Testis (tissue), 3 donors: ENCODE measurements around the gene NAV3. TPM values are rescaled to one million over a fixed set of nuclear protein-coding genes. Genes with fewer than 3 reads are reported as not detected.

Source experiments
- DNase-seq: peaks from one replicate; pipeline ENCODE4 v3.0.0-alpha.2; 2019
- H3K27ac ChIP-seq, 2 donors: fragments of 200-600 bp; sonication (generic); one replicate each; pipeline ENCODE4 v1.5.1; 2019
- H3K27me3 ChIP-seq: fragments of 200-600 bp; sonication (generic); one replicate; pipeline ENCODE4 v1.5.1; 2019
- H3K36me3 ChIP-seq: fragments of 200-600 bp; sonication (generic); one replicate; pipeline ENCODE4 v1.5.1; 2017; ENCODE audit warnings: low read depth; ENCODE audit errors: missing control alignments
- H3K4me1 ChIP-seq: fragments of 200-600 bp; sonication (generic); one replicate; pipeline ENCODE4 v1.5.1; 2019
- H3K4me3 ChIP-seq, 2 donors: fragments of 200-600 bp; sonication (generic); one replicate each; pipeline ENCODE4 v1.5.1; 2017 to 2019
- H3K9me3 ChIP-seq: fragments of 200-600 bp; sonication (generic); one replicate; pipeline ENCODE4 v1.5.1; 2017
- CTCF ChIP-seq, 3 experiments: fragments of 450-650 bp in 2 of 3; fragments of 200-600 bp in 1 of 3; sonication (generic) in 1 of 3; IDR thresholded peaks; one replicate each; pipeline ENCODE4 v1.5.1; 2016 to 2019; ENCODE audit warnings: antibody characterized with exemption in 3 of 3, mild to moderate bottlenecking in 2 of 3, moderate library complexity in 1 of 3
- POLR2A ChIP-seq: fragments of 450-650 bp; IDR thresholded peaks from one replicate; pipeline ENCODE4 v1.6.1; 2017; ENCODE audit warnings: antibody characterized with exemption, mild to moderate bottlenecking, moderate library complexity
- WGBS, 2 donors: methylation state at CpG; one replicate each; pipeline ENCODE4 v1.1.5; 2018; 5-methylcytosine and 5-hydroxymethylcytosine counted together
- intact Hi-C: fragments of 100-400 bp; cut with DNase I; formaldehyde crosslinking; loops from one replicate; pipeline ENCODE4 v1.15.1; 2023; ENCODE audit warnings: low total_unique reads
- polyA plus RNA-seq: library from polyadenylated mRNA; stranded (reverse); fragments of 350-450 nt; fragmentation: Illumina TruSeq; extraction: RNeasy Lipid Tissue Mini Kit (QIAGEN cat#74804); gene quantifications from one replicate; pipeline ENCODE4 v1.2.3, GENCODE V29; 2014; ENCODE audit warnings: low read depth, low replicate concordance; ENCODE audit not compliant: insufficient read depth
- total RNA-seq, 2 donors: library from RNA; depleted of rRNA; stranded (reverse); fragments of >200 nt; gene quantifications; one replicate each; pipeline ENCODE4 v1.2.3, GENCODE V29; 2016

The NAV3 gene
- total and polyA plus RNA-seq, 3 donors from 2014 or later: 6.4 to 21.9 (median 20.0) TPM

DNA sequence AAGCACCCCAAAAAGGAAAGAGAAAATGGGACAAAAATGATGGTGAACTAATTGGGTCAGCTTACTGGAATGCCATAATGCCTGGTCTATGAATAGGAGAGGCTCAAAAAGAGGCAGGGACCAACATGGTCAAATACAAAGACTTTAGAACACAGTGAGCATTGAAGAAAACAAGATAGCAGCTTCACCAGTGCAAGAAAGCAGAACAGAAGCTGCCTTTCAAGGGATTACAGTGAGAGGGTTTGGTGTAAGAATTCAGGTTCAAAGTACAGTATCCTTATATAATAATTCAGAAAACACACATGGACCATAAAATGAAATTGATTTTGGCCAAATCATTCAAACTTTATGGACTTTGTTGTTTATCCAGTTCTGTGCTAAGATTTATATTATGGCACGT is 162.1 kb downstream of the NAV3 start:
- no peak overlapping the region for H3K27ac ChIP-seq
- 85 to 96% methylated on average over 1 of the region's 1 CpG for WGBS, 2 donors

GRCh38 chr12:77993658-77994057 is 163.0 kb downstream of the NAV3 start:
- no peaks in the 10 kb centered on the region for H3K27me3 ChIP-seq
- no peaks in the 10 kb centered on the region for H3K36me3 ChIP-seq
- TF ChIP-seq POLR2A: no peak
- TF ChIP-seq CTCF (IDR thresholded peaks at IDR 0.05): no peak
- intact Hi-C loops: no loop called here
- DNase-seq: no peak
- WGBS, 2 donors: 65 to 69% methylated on average over 4 of the region's 4 CpGs
- no peaks in the 10 kb centered on the region for H3K4me1 ChIP-seq
- H3K4me3 ChIP-seq: no peak overlapping the region
- H3K27ac ChIP-seq: no peak overlapping the region
- H3K9me3 ChIP-seq: no peaks in the 10 kb centered on the region

More for the DNA sequence above, 162.1 kb downstream of the NAV3 start:
- H3K4me3 ChIP-seq: no peak overlapping the region
- no peaks in the 10 kb centered on the region for H3K36me3 ChIP-seq
- H3K4me1 ChIP-seq: no peaks in the 10 kb centered on the region
- H3K9me3 ChIP-seq: no peaks in the 10 kb centered on the region
- no peak for TF ChIP-seq POLR2A
- no peak for DNase-seq
- no peaks in the 10 kb centered on the region for H3K27me3 ChIP-seq
- intact Hi-C loops: no loop called here

DNA sequence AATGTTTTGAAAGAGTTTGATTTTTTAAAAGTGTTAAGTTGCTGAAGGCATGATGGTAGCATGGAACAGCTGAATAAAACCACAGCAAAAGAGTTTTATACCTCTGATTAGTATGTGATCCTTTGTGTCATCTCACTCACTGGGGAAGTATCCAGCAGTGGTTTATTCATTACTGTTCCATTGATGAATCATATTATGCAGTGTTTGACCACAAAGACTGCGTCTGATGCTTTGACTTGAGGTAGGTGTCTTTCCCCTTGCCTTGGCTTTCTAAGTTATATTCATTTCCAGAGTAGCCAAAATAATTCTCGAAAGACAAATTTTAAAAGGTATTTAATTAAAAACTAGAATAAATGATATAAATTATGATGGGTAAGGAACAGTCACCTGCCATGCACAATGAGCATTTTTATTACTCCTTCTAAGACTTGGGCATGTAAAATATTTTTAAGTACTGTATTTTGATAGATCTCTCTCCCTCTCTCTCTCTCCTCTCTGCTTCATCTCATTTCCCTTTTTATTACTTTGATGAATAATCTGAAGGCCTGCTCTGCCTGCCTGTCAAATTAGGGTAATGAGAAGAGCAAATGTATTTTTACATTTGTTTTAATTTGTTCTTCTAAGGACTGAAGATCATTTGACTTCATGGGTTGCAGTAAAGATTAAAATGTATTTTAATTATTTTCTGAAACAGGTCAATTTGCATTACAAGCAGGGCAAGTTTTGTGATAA is 164.9 kb downstream of the NAV3 start:
- Histone ChIP-seq H3K27me3 (no peaks in the 10 kb centered on the region), H3K4me3 (no peak overlapping the region), H3K9me3 (no peaks in the 10 kb centered on the region), H3K27ac (no peak overlapping the region), H3K36me3 (no peaks in the 10 kb centered on the region), H3K4me1 (no peaks in the 10 kb centered on the region)
- intact Hi-C loops: no loop called here
- TF ChIP-seq CTCF (IDR thresholded peaks at IDR 0.05): no peak
- TF ChIP-seq POLR2A: no peak
- 89 to 94% methylated on average over 2 of the region's 2 CpGs for WGBS, 2 donors
- no peak for DNase-seq

DNA sequence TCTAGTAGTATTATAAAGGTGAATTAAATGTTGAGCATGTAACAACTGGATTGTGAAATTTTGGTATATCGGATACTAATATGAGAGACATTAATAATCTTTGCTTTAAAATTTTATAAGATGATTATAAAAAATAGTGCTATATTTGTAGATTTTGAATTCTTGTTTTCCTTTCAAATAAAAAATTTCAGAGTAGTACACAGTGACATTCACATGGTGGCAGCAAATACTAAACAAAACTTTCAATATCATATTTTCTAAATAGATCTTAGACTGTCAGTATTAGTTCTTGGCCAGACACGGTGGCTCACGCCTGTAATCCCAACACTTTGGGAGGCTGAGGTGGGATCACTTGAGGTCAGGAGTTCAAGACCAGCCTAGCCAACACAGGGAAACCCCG is 166.0 kb downstream of the NAV3 start:
- WGBS, 2 donors: 64 to 83% methylated on average over 4 of the region's 4 CpGs
- no peak for DNase-seq
- no peaks in the 10 kb centered on the region for H3K36me3 ChIP-seq
- H3K27me3 ChIP-seq: no peaks in the 10 kb centered on the region
- no peak overlapping the region for H3K4me3 ChIP-seq
- no peaks in the 10 kb centered on the region for H3K4me1 ChIP-seq
- no peaks in the 10 kb centered on the region for H3K9me3 ChIP-seq
- no peak overlapping the region for H3K27ac ChIP-seq
- intact Hi-C loops: no loop called here
- no peak for TF ChIP-seq POLR2A
- no peak for TF ChIP-seq CTCF (IDR thresholded peaks at IDR 0.05)

DNA sequence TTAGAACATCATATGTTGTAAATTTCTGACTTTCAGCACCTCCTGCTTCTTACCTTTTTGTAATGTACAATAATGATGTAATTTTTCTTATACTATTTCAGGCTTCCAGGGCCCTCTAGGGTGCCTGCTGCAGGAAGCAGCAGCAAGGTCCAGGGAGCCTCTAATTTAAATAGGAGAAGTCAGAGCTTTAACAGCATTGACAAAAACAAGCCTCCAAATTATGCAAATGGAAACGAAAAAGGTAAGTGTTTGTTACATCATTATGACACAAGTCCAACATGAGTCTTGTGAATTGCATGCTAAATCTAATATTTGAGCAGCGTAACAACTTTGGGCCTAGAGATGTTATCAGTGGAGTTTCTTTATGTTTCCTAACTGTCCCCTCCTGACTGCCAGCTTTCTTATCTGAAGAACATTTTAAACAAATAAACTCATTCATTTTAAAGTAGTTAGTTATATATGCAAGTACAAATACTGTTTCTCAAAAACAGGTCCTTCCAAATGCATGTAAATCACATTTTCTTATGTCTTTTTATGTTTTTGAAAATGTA is 167.6 kb downstream of the NAV3 start:
- H3K27me3 ChIP-seq: no peaks in the 10 kb centered on the region
- TF ChIP-seq POLR2A: no peak
- TF ChIP-seq CTCF (IDR thresholded peaks at IDR 0.05): no peak
- H3K4me1 ChIP-seq: no peaks in the 10 kb centered on the region
- DNase-seq: no peak
- WGBS, 2 donors: 48 to 61% methylated on average over 2 of the region's 2 CpGs
- no peaks in the 10 kb centered on the region for H3K9me3 ChIP-seq
- intact Hi-C loops: no loop called here
- no peak overlapping the region for H3K27ac ChIP-seq
- no peak overlapping the region for H3K4me3 ChIP-seq
- H3K36me3 ChIP-seq: no peaks in the 10 kb centered on the region
